Measurements from ENCODE around the gene COG2. TPM values are rescaled to one million over a fixed set of nuclear protein-coding genes. Genes with fewer than 3 reads are reported as not detected.

The COG2 gene
- total and polyA plus RNA-seq, 2 of the 13 experiments (the other 11 are each of a cell fraction or from before 2014, with no cell fraction given) = 16.8 to 36.3 TPM

- TF ChIP-seq ZNF562 (CRISPR knock-in tag; IDR thresholded peaks at IDR 0.05; ENCODE audit: borderline replicate concordance) (no peak), PAXIP1 (CRISPR knock-in tag; conservative IDR thresholded peaks at IDR 0.05) (no peak), KLF12 (CRISPR knock-in tag; IDR thresholded peaks at IDR 0.05; ENCODE audit: borderline replicate concordance) (no peak), ZNF230 (CRISPR knock-in tag; IDR thresholded peaks at IDR 0.05) (no peak), ZC3H13 (CRISPR knock-in tag; IDR thresholded peaks at IDR 0.05) (peak; percentile 68; the same call in 1 of the 2 replicates), ZNF431 (CRISPR knock-in tag; IDR thresholded peaks at IDR 0.05; ENCODE audit: borderline replicate concordance, low read depth) (no peak), DDIT3 (CRISPR knock-in tag; IDR thresholded peaks at IDR 0.05) (no peak), ZNF121 (CRISPR knock-in tag; IDR thresholded peaks at IDR 0.05) (0 out of 2 replicates have a peak, but pooled peaks have one; percentile 41), SMARCE1 (IDR thresholded peaks at IDR 0.05; ENCODE audit: borderline replicate concordance) (no peak), ZNF292 (CRISPR knock-in tag; IDR thresholded peaks at IDR 0.05; ENCODE audit: borderline replicate concordance, low read depth) (no peak), ZNF549 (CRISPR knock-in tag; IDR thresholded peaks at IDR 0.05) (no peak), IRF9 (CRISPR knock-in tag; IDR thresholded peaks at IDR 0.05; ENCODE audit: borderline replicate concordance) (no peak), SSRP1 (CRISPR knock-in tag; IDR thresholded peaks at IDR 0.05) (no peak), ZSCAN20 (CRISPR knock-in tag; IDR thresholded peaks at IDR 0.05; ENCODE audit: borderline replicate concordance) (no peak), RNF2 (conservative IDR thresholded peaks at IDR 0.05; ENCODE audit: low read depth) (no peak), HNRNPK (IDR thresholded peaks at IDR 0.05; ENCODE audit: low read depth, low read length, poor library complexity, severe bottlenecking) (no peak), TMF1 (CRISPR knock-in tag; IDR thresholded peaks at IDR 0.05; ENCODE audit: low read depth) (no peak), POLR2AphosphoS5 (IDR thresholded peaks at IDR 0.05; ENCODE audit: low read depth, low read length) (0 out of 2 replicates have a peak, but pooled peaks have one; percentile 15), ZNF644 (CRISPR knock-in tag; IDR thresholded peaks at IDR 0.05; ENCODE audit: low read depth) (no peak), ZNF687 (CRISPR knock-in tag; IDR thresholded peaks at IDR 0.05) (peak; percentile 55)
Measured at GRCh38 chr1:230705289-230706019, 63.2 kb downstream of the COG2 start (continued).
